ENCODE measurements around the gene FGFRL1.

Gene FGFRL1

GRCh38 chr4:1010395-1011021, 918 bp upstream of the FGFRL1 start:
- H3K27me3 ChIP-seq (ENCODE audit: control insufficient read depth, insufficient read depth, low read length): peaks cover 24% of the 10 kb centered on the region
- peaks cover 5% of the 10 kb centered on the region; the same call in 1 of the 2 replicates for H3K4me1 ChIP-seq (ENCODE audit: control insufficient read depth, insufficient read depth, low read length)
- H3K36me3 ChIP-seq (ENCODE audit: control insufficient read depth, insufficient read depth, low read length): no peaks in the 10 kb centered on the region
- no peak for DNase-seq (ENCODE audit: low read depth, low spot score)
- peak overlapping the region; percentile 56; the same call in 1 of the 2 replicates for H3K4me3 ChIP-seq (ENCODE audit: low read length)
- WGBS (ENCODE audit: insufficient coverage, insufficient read length): no CpG with 5 or more reads among the region's 36 CpGs
- H3K9me3 ChIP-seq (ENCODE audit: control insufficient read depth, insufficient read depth, low read length): no peaks in the 10 kb centered on the region
- no peak overlapping the region for H3K27ac ChIP-seq (ENCODE audit: low read length)

GRCh38 chr4:1011666-1012033, 224 bp downstream of the FGFRL1 start:
- Histone ChIP-seq H3K4me3 (ENCODE audit: low read length) (peak overlapping the region; percentile 22; the same call in 1 of the 2 replicates), H3K9me3 (ENCODE audit: control insufficient read depth, insufficient read depth, low read length) (no peaks in the 10 kb centered on the region), H3K36me3 (ENCODE audit: control insufficient read depth, insufficient read depth, low read length) (no peaks in the 10 kb centered on the region; the same call in 1 of the 2 replicates), H3K27ac (ENCODE audit: low read length) (no peak overlapping the region), H3K27me3 (ENCODE audit: control insufficient read depth, insufficient read depth, low read length) (peaks cover 24% of the 10 kb centered on the region), H3K4me1 (ENCODE audit: control insufficient read depth, insufficient read depth, low read length) (peaks cover 5% of the 10 kb centered on the region; the same call in 1 of the 2 replicates)
- no CpG with 5 or more reads among the region's 69 CpGs for WGBS (ENCODE audit: insufficient coverage, insufficient read length)
- DNase-seq (ENCODE audit: low read depth, low spot score): no peak

GRCh38 chr4:1012034-1012739, 761 bp downstream of the FGFRL1 start:
- peaks cover 5% of the 10 kb centered on the region; the same call in 1 of the 2 replicates for H3K4me1 ChIP-seq (ENCODE audit: control insufficient read depth, insufficient read depth, low read length)
- no peaks in the 10 kb centered on the region; the same call in 1 of the 2 replicates for H3K36me3 ChIP-seq (ENCODE audit: control insufficient read depth, insufficient read depth, low read length)
- peaks cover 24% of the 10 kb centered on the region for H3K27me3 ChIP-seq (ENCODE audit: control insufficient read depth, insufficient read depth, low read length)
- H3K4me3 ChIP-seq (ENCODE audit: low read length): peak overlapping the region; percentile 32; the same call in 1 of the 2 replicates
- no peaks in the 10 kb centered on the region for H3K9me3 ChIP-seq (ENCODE audit: control insufficient read depth, insufficient read depth, low read length)
- no CpG with 5 or more reads among the region's 69 CpGs for WGBS (ENCODE audit: insufficient coverage, insufficient read length)
- no peak overlapping the region for H3K27ac ChIP-seq (ENCODE audit: low read length)
- DNase-seq (ENCODE audit: low read depth, low spot score): no peak

- Histone ChIP-seq H3K27ac (ENCODE audit: low read length) (no peak overlapping the region), H3K4me1 (ENCODE audit: control insufficient read depth, insufficient read depth, low read length) (peaks cover 5% of the 10 kb centered on the region; the same call in 1 of the 2 replicates), H3K27me3 (ENCODE audit: control insufficient read depth, insufficient read depth, low read length) (peaks cover 16% of the 10 kb centered on the region), H3K9me3 (ENCODE audit: control insufficient read depth, insufficient read depth, low read length) (no peaks in the 10 kb centered on the region), H3K4me3 (ENCODE audit: low read length) (no peak overlapping the region), H3K36me3 (ENCODE audit: control insufficient read depth, insufficient read depth, low read length) (no peaks in the 10 kb centered on the region; the same call in 1 of the 2 replicates)
- DNase-seq (ENCODE audit: low read depth, low spot score): no peak
- WGBS (ENCODE audit: insufficient coverage, insufficient read length): no CpG with 5 or more reads among the region's 43 CpGs
Measured at GRCh38 chr4:1013225-1014073, 2.0 kb downstream of the FGFRL1 start.

- no peak for DNase-seq (ENCODE audit: low read depth, low spot score)
- H3K4me3 ChIP-seq (ENCODE audit: low read length): no peak overlapping the region
- WGBS (ENCODE audit: insufficient coverage, insufficient read length): no CpG with 5 or more reads among the region's 36 CpGs
- peaks cover 10% of the 10 kb centered on the region; the same call in 1 of the 2 replicates for H3K27me3 ChIP-seq (ENCODE audit: control insufficient read depth, insufficient read depth, low read length)
- H3K36me3 ChIP-seq (ENCODE audit: control insufficient read depth, insufficient read depth, low read length): no peaks in the 10 kb centered on the region; the same call in 1 of the 2 replicates
- no peak overlapping the region for H3K27ac ChIP-seq (ENCODE audit: low read length)
- H3K9me3 ChIP-seq (ENCODE audit: control insufficient read depth, insufficient read depth, low read length): no peaks in the 10 kb centered on the region
- H3K4me1 ChIP-seq (ENCODE audit: control insufficient read depth, insufficient read depth, low read length): peaks cover 5% of the 10 kb centered on the region; the same call in 1 of the 2 replicates
Measured at GRCh38 chr4:1014291-1015167, 3.1 kb downstream of the FGFRL1 start.

GRCh38 chr4:1015179-1015578, 3.8 kb downstream of the FGFRL1 start:
- Histone ChIP-seq H3K36me3 (ENCODE audit: control insufficient read depth, insufficient read depth, low read length) (no peaks in the 10 kb centered on the region; the same call in 1 of the 2 replicates), H3K4me3 (ENCODE audit: low read length) (no peak overlapping the region), H3K27me3 (ENCODE audit: control insufficient read depth, insufficient read depth, low read length) (peaks cover 6% of the 10 kb centered on the region; the same call in 1 of the 2 replicates), H3K4me1 (ENCODE audit: control insufficient read depth, insufficient read depth, low read length) (peaks cover 2% of the 10 kb centered on the region; the same call in 1 of the 2 replicates), H3K27ac (ENCODE audit: low read length) (no peak overlapping the region), H3K9me3 (ENCODE audit: control insufficient read depth, insufficient read depth, low read length) (no peaks in the 10 kb centered on the region)
- no peak for DNase-seq (ENCODE audit: low read depth, low spot score)
- no CpG with 5 or more reads among the region's 8 CpGs for WGBS (ENCODE audit: insufficient coverage, insufficient read length)

- no peak overlapping the region for H3K4me3 ChIP-seq (ENCODE audit: low read length)
- H3K36me3 ChIP-seq (ENCODE audit: control insufficient read depth, insufficient read depth, low read length): no peaks in the 10 kb centered on the region; the same call in 1 of the 2 replicates
- no CpG with 5 or more reads among the region's 10 CpGs for WGBS (ENCODE audit: insufficient coverage, insufficient read length)
- no peak overlapping the region for H3K27ac ChIP-seq (ENCODE audit: low read length)
- peaks cover 1% of the 10 kb centered on the region; the same call in 1 of the 2 replicates for H3K4me1 ChIP-seq (ENCODE audit: control insufficient read depth, insufficient read depth, low read length)
- peaks cover under 1% of the 10 kb centered on the region; the same call in 1 of the 2 replicates for H3K27me3 ChIP-seq (ENCODE audit: control insufficient read depth, insufficient read depth, low read length)
- H3K9me3 ChIP-seq (ENCODE audit: control insufficient read depth, insufficient read depth, low read length): no peaks in the 10 kb centered on the region
- DNase-seq (ENCODE audit: low read depth, low spot score): no peak
Measured at GRCh38 chr4:1015746-1016145, 4.3 kb downstream of the FGFRL1 start.

GRCh38 chr4:1017211-1017610, 5.8 kb downstream of the FGFRL1 start:
- H3K4me1 ChIP-seq (ENCODE audit: control insufficient read depth, insufficient read depth, low read length): peaks cover 1% of the 10 kb centered on the region; the same call in 1 of the 2 replicates
- no peak overlapping the region for H3K27ac ChIP-seq (ENCODE audit: low read length)
- H3K4me3 ChIP-seq (ENCODE audit: low read length): no peak overlapping the region

GRCh38 chr4:1017706-1018105, 6.3 kb downstream of the FGFRL1 start:
- DNase-seq (ENCODE audit: low read depth, low spot score): no peak
- no peak overlapping the region for H3K27ac ChIP-seq (ENCODE audit: low read length)

More at GRCh38 chr4:1017211-1017610, 5.8 kb downstream of the FGFRL1 start:
- H3K27me3 ChIP-seq (ENCODE audit: control insufficient read depth, insufficient read depth, low read length): no peaks in the 10 kb centered on the region
- no peaks in the 10 kb centered on the region for H3K9me3 ChIP-seq (ENCODE audit: control insufficient read depth, insufficient read depth, low read length)
- no peaks in the 10 kb centered on the region; the same call in 1 of the 2 replicates for H3K36me3 ChIP-seq (ENCODE audit: control insufficient read depth, insufficient read depth, low read length)
- WGBS (ENCODE audit: insufficient coverage, insufficient read length): no CpG with 5 or more reads among the region's 16 CpGs
- no peak for DNase-seq (ENCODE audit: low read depth, low spot score)

More at GRCh38 chr4:1017706-1018105, 6.3 kb downstream of the FGFRL1 start:
- no CpG with 5 or more reads among the region's 15 CpGs for WGBS (ENCODE audit: insufficient coverage, insufficient read length)
- Histone ChIP-seq H3K4me1 (ENCODE audit: control insufficient read depth, insufficient read depth, low read length) (peaks cover 1% of the 10 kb centered on the region; the same call in 1 of the 2 replicates), H3K4me3 (ENCODE audit: low read length) (no peak overlapping the region), H3K27me3 (ENCODE audit: control insufficient read depth, insufficient read depth, low read length) (no peaks in the 10 kb centered on the region), H3K36me3 (ENCODE audit: control insufficient read depth, insufficient read depth, low read length) (no peaks in the 10 kb centered on the region; the same call in 1 of the 2 replicates), H3K9me3 (ENCODE audit: control insufficient read depth, insufficient read depth, low read length) (no peaks in the 10 kb centered on the region)
